Endometrial microvascular endothelial cells (primary cell): ENCODE results near the gene KCTD6. TPM values are rescaled to one million over a fixed set of nuclear protein-coding genes. Genes with fewer than 3 reads are reported as not detected.
"Not testable (repeated sequence)": the region's sequence is repeated elsewhere in the genome, so short reads cannot be mapped to it uniquely, and the experiment has no call there.

Experiments
- in situ Hi-C: cut with HindIII; loops from 2 replicates; pipeline ENCODE4 v1.10.0; 2017; ENCODE audit warnings: low sequenced_read_pairs, low pct_unique_long_range_greater_than_20kb; ENCODE audit errors: inconsistent ontology term
- total RNA-seq: library from RNA; depleted of rRNA; stranded (reverse); fragments of >200 nt; gene quantifications from one replicate; pipeline ENCODE4 v1.2.3, GENCODE V29; 2015; ENCODE audit errors: inconsistent ontology term

KCTD6 gene
- total RNA-seq, 1 donor from 2014 or later: 8.1 TPM

DNA sequence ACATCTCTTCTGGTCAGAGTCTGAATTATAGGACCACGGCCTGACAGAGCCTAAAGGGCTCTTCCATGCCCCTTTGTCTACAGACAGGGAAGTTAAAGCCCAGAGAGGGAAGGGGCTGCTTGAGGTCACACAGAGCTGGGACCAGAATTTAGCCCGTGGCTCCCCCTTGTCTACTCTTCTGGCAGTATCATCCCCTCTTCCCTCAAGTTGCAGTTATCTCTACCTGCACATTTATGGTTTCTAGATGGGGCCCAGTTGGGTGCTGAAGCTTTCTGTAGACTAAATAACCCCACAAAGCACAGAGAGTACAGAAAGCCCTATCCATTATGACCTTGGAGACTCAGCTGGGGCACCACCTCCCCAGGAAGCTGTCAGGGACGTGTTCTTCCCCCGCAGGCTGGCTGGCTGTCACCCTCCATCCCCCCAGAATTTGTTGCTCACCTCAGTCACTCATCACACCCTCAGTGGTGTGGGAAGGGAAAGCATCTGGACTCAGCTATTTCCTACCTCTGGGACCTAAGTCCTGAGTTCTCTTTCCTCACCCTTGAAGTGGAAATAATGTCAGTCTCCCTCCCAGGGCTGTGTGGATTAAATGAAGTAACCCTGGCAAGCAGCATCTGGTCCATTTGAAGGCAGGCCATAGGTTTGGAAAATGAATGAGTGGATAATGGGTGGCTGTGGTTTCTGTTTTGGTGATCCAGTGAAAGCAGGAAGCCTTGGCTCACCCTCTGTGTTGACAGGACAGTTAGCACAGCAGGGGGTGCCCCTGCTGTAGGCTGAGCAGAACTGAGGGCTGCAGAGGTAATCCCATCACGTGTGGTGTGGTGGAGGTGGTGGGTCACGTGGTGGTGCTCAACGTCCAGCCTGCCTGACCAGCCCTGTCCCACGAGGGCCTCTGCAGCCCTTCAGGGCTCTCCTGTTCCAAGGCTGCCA is 28.8 kb downstream of the KCTD6 start:
- in situ Hi-C loops: no loop called here

DNA sequence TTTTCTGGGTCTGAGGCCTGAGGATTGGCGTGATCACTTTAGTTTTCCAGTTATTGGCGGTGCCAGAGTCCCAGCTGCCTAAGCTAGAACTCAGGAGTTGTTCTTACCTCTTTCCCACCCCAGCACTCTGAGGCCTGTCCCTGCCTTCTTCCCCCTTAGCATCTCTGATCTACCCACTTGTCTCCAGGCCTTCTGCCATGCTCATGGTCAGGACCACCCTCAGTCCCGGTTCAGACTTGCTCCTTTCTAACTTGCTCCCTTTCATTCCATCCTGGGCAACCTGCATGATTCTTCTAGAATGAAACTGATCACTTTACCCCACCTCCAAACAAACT is 29.4 kb downstream of the KCTD6 start:
- in situ Hi-C loops: no loop called here

DNA sequence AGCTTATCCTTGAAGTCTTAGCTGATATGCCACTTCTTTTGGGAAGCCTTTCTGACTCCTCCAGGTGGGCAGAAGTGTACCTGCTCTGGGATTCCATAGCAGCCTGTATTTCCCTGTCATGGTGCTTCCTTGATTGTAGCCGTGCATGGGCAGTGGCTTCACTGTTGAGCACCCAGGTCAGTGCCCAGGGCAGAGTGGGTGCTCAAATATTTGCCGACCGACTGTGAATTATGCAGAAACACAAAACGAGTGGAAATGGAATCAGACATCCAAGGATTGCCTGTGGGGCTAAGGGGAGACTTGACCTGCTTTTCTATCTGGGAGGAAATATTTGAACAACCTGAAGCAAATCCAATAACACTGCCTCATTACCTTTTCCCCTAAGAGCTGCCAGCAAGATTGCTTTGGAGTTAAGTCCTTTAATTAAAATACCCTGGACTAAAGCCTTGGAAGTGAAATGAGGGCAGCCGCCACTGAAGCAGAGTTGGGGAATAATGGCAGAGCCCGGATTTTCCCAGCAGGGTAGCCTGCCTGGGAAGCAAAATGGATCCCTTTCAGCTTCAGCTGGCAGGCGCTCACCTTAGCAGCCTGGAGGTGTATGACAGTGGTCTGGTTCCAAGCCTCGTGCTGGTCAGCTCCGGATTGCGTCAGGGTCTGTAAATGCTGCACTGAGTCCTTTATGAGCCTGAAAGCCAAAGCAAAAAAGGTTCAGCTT is 30.2 kb downstream of the KCTD6 start:
- in situ Hi-C loops: no loop called here

DNA sequence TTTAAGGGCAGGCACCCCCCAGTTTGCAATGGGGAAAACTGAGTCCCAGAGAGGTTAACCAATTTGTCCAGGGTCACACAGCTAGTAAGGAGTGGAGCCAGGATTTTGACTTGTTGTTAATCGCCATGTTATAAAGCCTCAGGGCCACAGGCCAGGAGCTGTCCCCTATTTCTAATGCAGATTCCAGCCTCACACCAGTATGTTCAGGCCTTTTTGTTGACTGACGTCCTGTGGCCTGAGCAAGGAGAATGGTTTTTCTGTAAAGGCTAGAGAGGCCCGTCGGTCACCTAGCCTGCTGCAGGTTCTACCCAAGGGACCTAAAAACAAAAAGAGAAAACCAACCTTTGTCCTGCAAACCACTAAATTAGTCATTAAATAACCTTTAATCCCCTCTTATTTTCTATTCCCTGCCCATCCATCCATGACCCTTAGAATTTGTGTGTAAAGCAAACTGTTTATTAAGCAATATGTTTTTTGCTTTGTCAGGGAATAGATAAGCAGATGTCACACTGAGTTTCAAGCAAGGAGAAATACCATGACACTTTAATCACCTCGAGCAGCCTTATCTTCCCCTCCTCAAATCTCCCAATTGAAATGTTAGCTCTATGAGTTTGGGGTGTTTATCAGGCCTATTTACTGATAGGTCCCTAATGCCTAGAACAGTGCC is 31.0 kb downstream of the KCTD6 start:
- in situ Hi-C loops: no loop called here

DNA sequence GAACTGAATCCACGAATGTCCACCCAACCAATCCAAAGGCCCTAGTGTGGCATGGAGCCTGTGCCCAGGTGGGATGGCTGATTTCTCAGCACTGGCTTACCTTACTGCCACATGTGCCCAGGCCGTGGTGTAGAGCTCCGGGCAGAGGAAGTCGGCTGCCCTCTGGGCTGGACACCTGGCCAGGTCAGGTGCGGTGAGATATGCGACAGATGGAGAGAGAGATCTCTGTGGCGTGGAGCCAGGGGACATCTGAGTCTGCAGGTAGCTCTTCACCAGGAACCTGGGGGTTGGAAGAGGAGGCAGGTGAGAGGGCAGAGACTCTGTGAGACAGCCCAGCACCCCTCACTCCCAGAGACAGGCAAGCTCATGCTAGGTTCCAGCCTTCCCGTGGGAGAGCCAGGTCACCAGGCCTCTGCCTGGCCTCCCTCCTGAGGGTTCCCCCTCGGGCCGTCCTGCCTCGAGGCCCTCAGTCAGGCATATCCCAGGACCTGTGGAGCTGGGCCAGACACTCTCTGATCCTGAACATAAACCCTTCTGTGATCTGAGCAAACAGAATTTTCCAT is 32.5 kb downstream of the KCTD6 start:
- in situ Hi-C loops: no loop called here

DNA sequence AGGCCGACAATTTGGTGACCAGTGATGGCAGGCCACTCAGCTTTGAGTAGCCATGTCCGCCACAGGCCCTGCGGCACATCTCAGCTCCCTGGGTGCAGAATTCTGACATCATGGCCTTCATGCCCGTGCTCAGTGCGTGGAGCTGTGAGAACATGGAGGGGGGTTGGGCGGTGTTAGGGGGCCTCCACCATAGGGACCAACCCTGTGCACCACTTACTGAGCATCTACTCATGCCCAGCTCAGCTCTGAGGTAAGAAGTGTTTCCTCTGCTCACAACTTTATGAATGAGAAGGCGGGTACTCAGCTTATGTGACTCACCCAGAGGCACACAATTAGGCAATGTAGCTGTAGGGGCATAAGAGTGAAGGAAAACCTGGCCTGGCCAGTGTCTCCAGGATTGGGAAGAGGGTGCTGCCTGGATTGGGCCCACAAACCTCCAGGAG is 34.6 kb downstream of the KCTD6 start:
- in situ Hi-C loops: no loop called here

DNA sequence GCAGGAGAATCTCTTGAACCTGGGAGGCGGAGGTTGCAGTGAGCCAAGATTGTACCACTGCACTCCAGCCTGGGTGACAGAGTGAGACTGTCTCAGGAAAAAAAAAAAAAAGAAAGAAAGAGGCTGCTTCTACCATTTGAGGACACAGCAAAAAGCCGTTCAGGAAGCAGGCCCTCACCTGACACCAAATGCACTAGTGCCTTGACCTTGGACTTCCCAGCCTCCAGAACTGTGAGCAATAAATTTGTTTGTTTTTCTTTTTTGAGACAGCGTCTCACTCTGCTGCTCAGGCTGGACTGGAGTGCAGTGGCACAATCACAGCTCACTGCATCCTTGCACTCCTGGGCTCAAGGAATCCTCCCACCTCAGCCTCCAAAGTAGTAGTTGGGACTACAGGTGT is 35.5 kb downstream of the KCTD6 start:
- in situ Hi-C loops: not testable (repeated sequence)

DNA sequence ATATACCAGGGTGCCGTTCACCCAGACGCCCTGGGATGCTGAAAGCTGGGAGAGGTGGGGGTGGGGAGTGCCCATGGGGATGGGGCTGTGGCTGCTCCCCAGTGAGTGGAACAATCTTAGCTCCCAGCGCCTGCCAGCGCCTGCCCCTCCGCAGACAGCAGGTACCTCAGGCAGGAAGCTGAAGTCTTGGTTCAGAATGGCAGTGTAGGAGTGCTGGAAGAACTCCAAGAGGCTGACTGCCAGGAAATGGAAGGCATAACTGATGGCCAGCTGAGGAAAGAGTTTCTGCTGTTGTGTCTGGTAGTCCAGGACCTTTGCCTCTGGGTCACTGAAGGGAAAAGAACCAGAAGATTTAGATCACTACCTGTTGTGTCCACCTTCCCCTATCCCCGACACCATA is 36.7 kb downstream of the KCTD6 start:
- in situ Hi-C loops: no loop called here

DNA sequence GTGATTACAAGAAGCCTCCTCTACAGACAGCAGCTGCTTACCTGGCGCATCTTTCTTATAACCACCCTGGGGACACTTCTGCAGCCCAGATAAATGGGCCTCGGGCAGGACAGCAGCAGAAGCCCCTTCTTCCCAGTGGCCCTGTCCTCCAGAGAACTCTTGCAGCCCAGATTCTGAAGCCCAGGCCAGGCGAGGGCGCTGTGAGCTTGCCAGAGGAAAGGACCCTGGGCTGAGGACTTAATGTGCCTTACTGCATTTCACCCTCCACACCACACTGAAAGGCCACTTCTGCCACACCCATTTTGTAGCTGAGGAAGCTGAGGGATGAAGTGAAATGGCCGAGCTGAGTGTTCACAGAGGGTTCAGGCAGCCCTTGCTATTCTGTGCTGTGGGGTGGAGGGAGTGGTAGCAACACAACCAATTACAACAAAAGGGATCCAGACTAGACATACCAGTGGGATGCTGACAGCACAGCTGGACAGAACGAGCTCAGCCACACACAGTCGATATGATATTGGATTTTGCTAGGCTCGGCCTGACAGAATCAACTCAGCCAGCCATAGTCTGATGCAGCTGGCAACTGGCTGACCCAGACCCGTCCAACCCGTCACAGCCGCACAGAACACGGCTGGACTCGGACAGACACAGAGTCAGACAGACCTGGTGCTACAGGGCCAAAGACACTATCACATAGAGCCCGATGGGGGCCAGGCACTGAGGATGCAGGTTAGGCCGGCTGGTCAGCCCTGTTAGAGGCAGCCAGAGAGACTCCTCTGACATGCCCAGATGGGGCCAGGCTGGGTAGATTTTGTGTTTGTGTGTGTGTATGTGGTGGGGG is 37.8 kb downstream of the KCTD6 start:
- in situ Hi-C loops: no loop called here

DNA sequence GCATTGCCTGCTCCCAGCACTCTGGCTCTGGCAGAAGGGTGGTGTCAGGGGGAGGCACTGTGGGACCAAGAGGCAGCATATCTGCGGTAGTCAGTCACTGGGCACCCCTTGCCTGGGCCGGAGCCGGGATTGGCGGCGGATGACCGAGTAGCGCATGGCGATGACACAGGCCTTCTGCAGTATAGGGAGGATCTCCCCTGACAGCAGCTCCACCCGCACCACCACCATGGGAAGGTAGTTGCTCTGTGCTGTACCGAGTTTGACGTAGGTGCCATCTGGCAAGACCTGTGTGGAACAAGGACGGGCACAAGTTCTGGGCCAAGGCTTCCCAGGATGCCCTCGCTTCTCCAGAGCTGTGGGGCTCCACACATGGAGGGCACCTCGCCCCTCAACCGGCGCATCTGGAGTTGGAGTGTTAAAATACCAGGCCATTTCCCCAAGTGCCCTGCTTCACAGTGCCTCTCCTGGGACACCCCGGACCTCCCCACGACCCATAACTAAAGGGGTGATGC is 38.5 kb downstream of the KCTD6 start:
- in situ Hi-C loops: no loop called here

DNA sequence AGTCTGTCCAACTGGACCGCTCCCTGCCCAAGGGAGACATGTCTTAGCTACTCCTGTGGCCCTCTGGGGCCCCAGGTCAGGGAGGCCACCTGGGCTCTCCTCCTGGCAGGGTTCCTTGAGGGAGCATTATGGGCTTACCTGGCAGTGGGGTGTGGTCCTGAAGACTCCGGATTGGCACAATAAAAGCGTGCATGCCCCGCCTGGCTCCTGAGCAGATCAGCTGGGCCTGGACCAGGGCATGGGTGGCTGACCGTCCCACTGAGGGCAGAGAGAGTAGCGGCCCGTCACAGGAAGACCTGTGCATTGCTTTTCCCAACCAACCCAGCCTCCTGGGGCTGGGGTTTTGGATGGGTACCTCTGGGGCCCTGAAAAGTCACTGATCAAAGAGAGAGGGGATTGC is 39.7 kb downstream of the KCTD6 start:
- in situ Hi-C loops: no loop called here

DNA sequence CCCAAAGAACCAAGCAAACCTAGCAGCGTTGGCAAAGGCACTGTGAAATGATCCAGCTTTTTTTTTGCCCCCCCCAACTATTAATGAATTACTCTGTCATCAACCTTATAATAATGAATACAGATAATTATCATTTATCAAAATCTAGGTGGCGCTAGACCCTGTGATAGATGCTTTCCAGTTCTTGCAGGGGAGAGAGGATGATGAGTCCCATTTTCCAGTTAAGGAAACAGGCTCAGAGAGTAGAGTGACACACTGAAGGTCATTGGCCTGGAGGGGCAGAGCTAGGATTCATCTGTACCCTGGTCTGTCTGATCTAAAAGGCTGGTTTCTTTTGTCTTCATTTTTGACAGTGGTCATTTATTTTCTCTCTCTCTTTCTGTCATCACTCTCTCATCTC is 40.1 kb downstream of the KCTD6 start:
- in situ Hi-C loops: no loop called here

DNA sequence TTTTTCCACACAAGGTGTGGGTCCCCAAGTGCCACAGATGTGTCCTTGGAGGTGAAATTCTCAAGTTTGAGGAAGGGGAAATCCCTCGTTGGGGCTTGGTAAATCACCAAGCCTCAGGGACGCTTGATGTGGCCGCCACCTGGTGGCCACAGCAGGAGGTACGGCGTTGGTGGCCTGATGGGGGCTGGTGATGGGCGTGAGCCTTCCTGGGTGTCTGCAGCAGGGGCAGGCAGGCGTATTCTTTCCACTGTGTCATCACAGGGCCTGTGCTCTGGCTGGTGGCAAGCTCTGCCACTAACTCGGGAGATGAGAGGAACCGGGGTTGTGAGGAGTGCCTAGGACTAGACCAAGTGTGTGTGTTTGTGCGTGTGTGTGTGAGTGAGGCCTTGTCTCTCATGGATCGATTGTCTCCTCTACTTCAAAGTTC is 40.9 kb downstream of the KCTD6 start:
- in situ Hi-C loops: no loop called here

DNA sequence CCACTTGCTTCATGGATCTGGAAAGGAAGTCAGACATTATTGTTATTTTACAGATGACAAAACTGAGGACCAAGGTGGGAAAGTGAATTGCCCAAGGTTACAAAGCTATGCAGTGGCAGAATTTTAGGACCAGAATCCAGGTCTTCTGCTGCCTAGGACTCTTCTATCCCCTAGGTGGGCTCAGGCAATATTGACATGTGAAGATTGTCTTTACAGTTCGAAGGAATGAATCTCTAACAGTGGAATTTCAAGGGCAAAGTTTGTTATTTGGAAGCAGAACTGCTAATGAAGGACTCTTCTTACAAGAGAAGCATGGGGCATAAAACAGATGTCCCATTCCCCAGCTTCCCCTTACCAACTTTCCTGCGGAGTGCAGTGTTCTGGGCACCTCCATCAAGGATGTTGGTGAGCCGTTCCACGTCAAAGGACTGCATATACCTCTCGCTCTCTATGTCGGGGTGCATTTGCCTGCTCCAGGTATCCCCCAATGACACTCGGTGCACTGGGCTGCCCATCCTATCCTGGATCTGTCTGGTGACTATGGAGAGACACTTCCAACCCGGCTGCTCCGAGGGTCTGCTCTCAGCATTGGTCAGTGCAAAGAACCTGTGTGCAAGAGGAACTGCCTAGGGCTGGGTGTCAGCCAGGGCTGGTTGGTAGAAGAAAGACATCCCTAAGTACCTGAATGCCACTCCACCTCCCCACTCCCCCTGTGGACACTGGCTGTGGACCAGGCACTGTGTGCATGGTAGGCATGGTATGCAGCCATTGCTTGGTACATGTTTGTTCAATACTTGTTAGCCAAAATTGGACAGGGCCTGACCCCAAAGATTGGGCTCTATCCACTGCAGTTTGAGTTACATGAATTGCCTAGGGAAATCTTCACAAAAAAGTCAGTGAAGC is 42.9 kb downstream of the KCTD6 start:
- in situ Hi-C loops: no loop called here

DNA sequence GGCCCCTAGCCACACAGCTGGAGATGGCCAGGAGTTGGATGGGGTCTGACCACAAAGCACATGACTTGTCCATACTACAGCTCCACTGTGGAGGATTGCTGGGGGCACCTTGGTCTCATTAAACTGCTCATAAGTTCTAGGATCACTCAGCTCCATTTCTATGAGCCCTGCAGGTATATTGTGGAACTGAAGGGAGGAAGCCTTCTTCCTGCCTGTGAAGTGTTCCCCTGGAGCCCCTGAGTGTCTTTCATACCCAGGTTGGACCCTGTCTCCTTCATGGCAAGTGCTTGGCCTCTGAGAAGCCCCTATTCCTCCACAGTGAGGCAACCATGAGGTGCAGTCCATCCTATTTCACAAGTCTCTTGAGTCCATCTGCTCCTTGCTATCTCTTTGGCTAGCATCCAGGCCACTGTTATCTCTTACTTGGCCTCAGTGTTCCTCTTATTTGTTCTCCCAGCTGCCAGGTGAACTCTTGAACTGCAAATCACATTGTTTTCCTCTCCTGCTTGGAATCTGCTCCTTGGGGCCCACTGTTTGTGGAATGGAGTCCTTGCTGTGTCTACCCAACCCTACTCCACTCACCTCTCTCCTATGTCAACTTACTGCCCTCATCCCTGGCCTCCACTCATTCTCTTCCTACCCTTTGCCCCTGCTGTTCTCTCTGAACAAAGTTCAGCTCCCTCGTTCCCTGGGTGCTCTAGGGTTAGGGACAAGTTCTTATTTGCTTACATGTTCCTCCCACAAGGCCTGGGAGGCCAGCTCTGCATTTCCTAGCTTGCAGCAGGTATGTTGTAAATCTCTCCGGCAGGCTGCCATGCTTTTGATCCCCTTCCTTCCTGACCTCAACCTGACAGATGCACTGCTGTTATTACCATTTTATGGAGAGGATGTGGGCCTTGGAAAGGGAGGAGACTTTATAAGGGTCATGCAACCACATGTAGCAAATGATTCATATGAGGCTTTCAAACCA is 43.9 kb downstream of the KCTD6 start:
- in situ Hi-C loops: no loop called here
